Astrocyte of the cerebellum (primary cell): ENCODE measurements around the gene RLBP1.

Experiments
- DNase-seq: peaks from one replicate; pipeline ENCODE4 v3.0.0-alpha.2; 2011; ENCODE audit warnings: low read depth
- H3K4me3 ChIP-seq: 2 replicates; pipeline ENCODE4 v1.5.1; 2011; ENCODE audit warnings: mild to moderate bottlenecking, low read depth, low read length, moderate library complexity
- CTCF ChIP-seq: IDR thresholded peaks from 2 replicates; pipeline ENCODE4 v1.5.1; 2012; ENCODE audit warnings: low read length, low read depth, moderate library complexity, mild to moderate bottlenecking; ENCODE audit errors: missing control alignments
- in situ Hi-C: cut with HindIII; loops from 2 replicates; pipeline ENCODE4 v1.10.0; 2017; ENCODE audit warnings: low sequenced_read_pairs

Gene RLBP1

DNA sequence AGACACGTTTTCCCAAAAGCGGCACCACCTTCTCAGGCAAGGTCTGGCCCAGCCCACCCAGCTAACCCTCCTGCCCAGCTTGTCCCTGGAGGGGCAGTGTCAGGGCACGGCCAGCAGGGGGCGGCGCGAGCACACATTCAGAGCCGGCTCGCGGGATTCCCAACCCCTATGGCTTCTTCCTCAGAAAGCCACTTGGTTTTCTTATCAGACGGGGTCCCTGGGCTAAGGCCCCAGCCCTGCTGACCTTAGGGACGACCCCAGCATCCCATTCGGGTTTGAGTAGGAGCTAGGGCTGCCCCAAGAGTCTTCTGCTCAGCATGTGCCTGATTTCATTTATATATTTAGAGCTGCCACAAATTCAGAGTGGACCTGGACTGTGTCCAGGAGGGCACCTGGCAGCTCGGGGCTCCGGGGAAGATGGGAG is 14.5 kb downstream of the RLBP1 start:
- no peak overlapping the region for H3K4me3 ChIP-seq
- peak; percentile 40 for DNase-seq
- in situ Hi-C loops: no loop called here
- peak; percentile 97 for TF ChIP-seq CTCF

DNA sequence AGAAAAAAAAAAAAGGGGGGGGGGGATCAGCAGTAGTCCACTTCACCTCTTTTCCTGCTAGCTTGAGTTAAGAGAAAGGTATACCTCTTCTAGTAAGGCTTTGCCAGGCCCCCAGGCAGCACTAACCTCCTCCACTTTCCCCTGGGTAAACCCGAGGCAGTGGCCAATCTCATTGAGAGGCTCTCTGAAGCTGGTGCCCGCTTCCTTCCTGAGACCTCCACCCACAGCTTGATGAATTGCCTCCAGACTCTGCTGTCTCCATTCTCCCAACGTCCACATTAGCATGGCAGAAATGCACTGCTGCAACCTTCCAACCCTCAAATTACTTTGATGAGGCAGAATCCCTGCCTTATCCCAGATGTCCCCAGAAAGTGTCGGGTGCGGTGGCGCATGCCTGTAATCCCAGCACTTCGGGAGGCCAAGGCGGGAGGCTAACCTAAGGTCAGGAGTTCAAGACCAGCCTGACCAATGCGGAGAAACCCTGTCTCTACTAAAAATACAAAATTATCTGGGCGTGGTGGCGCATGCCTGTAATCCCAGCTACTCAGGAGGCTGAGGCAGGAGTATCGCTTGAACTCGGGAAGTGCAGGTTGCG is 15.3 kb downstream of the RLBP1 start:
- DNase-seq: no peak
- no peak overlapping the region for H3K4me3 ChIP-seq
- in situ Hi-C loops: no loop called here
- no peak for TF ChIP-seq CTCF

DNA sequence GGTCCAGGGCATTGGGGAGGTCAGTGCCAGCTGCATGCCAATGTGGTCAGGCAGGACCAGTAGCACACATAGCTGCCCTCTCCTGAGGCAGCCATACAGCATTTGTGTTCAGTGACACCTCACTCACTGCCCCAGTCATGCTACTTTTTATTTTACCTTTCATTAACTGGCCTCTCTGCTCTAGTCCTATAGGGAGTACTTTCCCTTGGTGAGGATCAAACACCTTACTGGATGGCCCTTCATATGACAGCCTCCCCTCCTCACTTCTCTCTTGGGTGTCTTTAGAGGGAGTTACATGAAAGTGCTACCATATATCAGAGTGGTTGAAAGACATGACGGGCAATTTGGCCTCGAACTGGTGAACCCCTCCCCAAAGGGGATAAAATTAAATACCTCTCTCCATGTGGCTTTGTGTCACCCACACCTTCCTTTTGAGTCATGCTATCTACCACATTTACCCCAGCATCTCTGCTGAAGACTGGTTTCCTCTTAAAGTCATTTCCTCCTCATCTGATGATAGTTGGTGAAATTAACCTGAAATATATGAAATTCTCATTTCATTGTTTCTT is 17.6 kb downstream of the RLBP1 start:
- no peak overlapping the region for H3K4me3 ChIP-seq
- no peak for TF ChIP-seq CTCF
- no peak for DNase-seq
- in situ Hi-C loops: no loop called here

DNA sequence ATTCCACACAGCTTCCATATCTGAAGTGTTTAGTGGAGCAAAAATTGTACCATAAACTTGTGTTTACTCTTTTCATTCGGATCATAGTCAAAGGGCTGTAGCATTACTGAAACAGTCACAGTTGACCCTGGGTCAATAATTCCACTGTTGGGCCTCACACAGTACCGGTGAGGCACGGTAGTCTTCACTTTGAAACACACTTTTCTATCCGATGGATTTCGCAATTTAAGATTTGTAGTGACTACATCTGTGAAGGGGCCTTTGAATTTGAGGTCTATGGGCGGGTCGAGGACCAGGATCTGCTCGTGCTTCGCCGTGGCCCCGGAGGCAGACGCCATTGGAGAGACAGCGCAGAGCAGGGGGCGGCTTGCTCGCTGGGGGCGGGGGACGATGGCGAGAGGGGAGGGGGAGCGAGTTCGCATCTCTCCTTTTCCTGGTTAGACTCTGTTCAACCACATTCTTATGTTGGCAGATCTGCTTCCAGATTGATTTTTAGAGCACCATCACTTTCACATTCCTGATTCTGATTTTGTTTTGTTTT is 19.8 kb downstream of the RLBP1 start:
- in situ Hi-C loops: no loop called here
- DNase-seq: no peak
- no peak for TF ChIP-seq CTCF
- no peak overlapping the region for H3K4me3 ChIP-seq

GRCh38 chr15:89200182-89200581 is 21.2 kb downstream of the RLBP1 start:
- DNase-seq: no peak
- TF ChIP-seq CTCF: no peak
- in situ Hi-C loops: no loop called here
- no peak overlapping the region for H3K4me3 ChIP-seq

DNA sequence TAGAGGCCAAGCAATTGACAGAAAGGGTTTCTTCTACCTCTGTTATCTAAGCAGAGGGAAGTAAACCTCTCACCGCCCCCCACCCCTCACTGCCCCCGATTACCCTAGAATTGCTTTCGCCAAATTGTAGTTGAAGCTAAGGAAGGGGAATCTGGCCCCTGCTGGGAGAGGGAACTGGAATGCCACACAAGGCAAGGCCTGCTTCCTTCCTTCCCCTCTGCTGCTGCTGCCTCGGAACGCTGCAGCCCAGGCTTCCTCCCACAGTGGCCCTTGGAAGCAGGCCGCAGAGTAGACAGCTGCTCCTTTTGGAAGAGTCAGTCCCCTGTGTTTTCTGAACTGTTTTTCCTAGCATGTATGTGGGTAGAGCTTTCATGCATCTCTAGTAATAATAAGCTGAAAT is 21.6 kb downstream of the RLBP1 start:
- H3K4me3 ChIP-seq: no peak overlapping the region
- no peak for DNase-seq
- no peak for TF ChIP-seq CTCF
- in situ Hi-C loops: loop anchor here (10.0 kb wide), 1 partner anchor 295 kb away; no protein-coding TSS in a partner anchor
